Upper lobe of left lung (tissue), 6 donors: ENCODE measurements around the gene LRRC74B. TPM values are rescaled to one million over a fixed set of nuclear protein-coding genes. Genes with fewer than 3 reads are reported as not detected.
"Not testable (repeated sequence)": the region's sequence is repeated elsewhere in the genome, so short reads cannot be mapped to it uniquely, and the experiment has no call there.

Source experiments
- ATAC-seq, 2 donors: fragments of 200-7000 bp; cut with Tn5 transposase; one replicate each; pipeline ENCODE4 v1.9.1; 2022; ENCODE audit warnings: mild to moderate bottlenecking in 2 of 2, moderate library complexity in 2 of 2; ENCODE audit not compliant: low FRiP score in 2 of 2
- DNase-seq, 2 donors: peaks; one replicate each; pipeline ENCODE4 v3.0.0-alpha.2; 2019 to 2020
- H3K27ac ChIP-seq, 4 donors: fragments of 200-600 bp; sonication (generic); one replicate each; pipeline ENCODE4 v1.5.1; 2016 to 2019
- H3K27me3 ChIP-seq, 4 donors: fragments of 200-600 bp; sonication (generic); one replicate each; pipeline ENCODE4 v1.5.1; 2017 to 2019
- H3K36me3 ChIP-seq, 4 donors: fragments of 200-600 bp; sonication (generic); one replicate each; pipeline ENCODE4 v1.5.1; 2016 to 2019
- H3K4me1 ChIP-seq, 4 donors: fragments of 200-600 bp; sonication (generic); one replicate each; pipeline ENCODE4 v1.5.1; 2018 to 2019
- H3K4me3 ChIP-seq, 4 donors: fragments of 200-600 bp; sonication (generic); one replicate each; pipeline ENCODE4 v1.5.1; 2017 to 2019; ENCODE audit warnings: mild to moderate bottlenecking in 2 of 4, moderate library complexity in 1 of 4
- H3K9me3 ChIP-seq, 4 donors: fragments of 200-600 bp; sonication (generic); one replicate each; pipeline ENCODE4 v1.5.1; 2018 to 2019
- CTCF ChIP-seq, 6 experiments: fragments of 450-650 bp in 4 of 6; fragments of 200-600 bp in 2 of 6; sonication (generic) in 2 of 6; IDR thresholded peaks; one replicate each; pipeline ENCODE4 v1.5.1; 2016 to 2019; ENCODE audit warnings: antibody characterized with exemption in 6 of 6
- EP300 ChIP-seq, 4 donors: sonication (generic); formaldehyde crosslinking; IDR thresholded peaks; one replicate each; pipeline ENCODE4 v1.5.1; 2017; ENCODE audit warnings: antibody characterized with exemption in 4 of 4, control low read depth in 2 of 4
- POLR2A ChIP-seq, 4 donors: fragments of 450-650 bp; IDR thresholded peaks; one replicate each; pipeline ENCODE4 v1.5.1; 2016 to 2017; ENCODE audit warnings: antibody characterized with exemption in 4 of 4, mild to moderate bottlenecking in 2 of 4
- POLR2AphosphoS5 ChIP-seq, 2 donors: sonication (generic); formaldehyde crosslinking; IDR thresholded peaks; one replicate each; pipeline ENCODE4 v1.5.1; 2017; ENCODE audit warnings: antibody characterized with exemption in 2 of 2
- WGBS, 2 donors: methylation state at CpG; one replicate each; pipeline ENCODE4 v1.1.5; 2017 to 2018; 5-methylcytosine and 5-hydroxymethylcytosine counted together
- total RNA-seq, 6 donors: library from RNA; depleted of rRNA in 4 of 6; stranded (reverse); fragments of >200 nt in 4 of 6; gene quantifications; one replicate each; pipeline versions ENCODE4 v1.1.0 to v1.2.1, GENCODE V29; 2016 to 2021
- donor health status: DM: no; HTN: no; CAD: no; lungs with moderate emphysema.
- donor health status: DM: no; HTN: yes; CAD: no; lungs with severe emphysema.

Gene LRRC74B
- total RNA-seq, 6 donors from 2014 or later = 0.14 to 6.6 (median 3.2) TPM

DNA sequence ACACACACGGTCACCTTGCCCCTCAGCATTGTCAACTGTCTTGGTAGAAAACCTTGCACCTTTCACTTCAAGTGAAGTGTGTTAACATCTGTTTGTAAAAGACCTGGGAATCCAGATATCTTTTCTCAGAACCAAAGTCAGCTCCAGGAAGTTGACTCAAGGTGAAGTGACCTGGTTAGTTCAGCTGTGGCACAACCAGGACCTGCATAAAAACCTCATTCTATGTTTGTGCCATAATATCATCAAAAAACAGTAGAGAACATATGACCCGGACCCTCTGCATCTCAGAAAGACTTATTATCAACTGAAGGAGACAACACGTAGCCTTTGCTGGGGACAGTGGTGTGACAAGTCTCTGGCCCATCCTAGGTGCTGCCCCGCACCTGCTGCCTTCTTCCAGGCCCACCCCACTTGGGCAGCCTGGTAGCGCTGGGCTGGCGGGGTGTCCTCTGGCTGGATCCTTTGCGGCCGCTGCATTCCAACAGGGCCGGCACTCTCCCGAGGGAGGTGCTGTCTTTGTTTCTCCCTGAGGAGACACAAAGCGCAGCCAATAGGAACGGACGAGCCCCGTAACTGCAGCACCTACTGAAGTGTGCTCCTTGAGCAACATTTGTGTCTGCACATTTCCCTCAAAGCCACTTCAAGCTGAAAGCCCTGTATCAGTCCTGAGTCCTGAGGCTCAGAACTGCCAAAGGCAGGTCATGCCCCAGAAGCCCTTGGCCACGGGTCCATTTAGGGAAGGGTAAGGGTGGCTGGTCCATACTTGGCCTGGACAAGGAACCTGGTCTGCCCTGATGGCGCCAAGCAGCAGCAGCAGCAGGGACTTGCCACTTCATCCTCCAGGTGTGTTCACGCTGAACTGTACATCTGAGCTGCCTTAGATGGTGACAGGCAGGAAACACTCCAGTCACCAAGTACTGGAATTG is 25.2 kb downstream of the LRRC74B start:
- no peak for ATAC-seq
- H3K4me3 ChIP-seq = no peak overlapping the region
- H3K9me3 ChIP-seq = no peaks in the 10 kb centered on the region
- 74 to 92% methylated on average over 4 to 17 of the region's 17 CpGs for WGBS, 2 donors
- H3K4me1 ChIP-seq = no peaks in the 10 kb centered on the region
- no peak overlapping the region for H3K27ac ChIP-seq
- no peak for TF ChIP-seq CTCF (IDR thresholded peaks at IDR 0.05)
- no peak for TF ChIP-seq POLR2AphosphoS5 (IDR thresholded peaks at IDR 0.05)
- no peak for TF ChIP-seq EP300 (IDR thresholded peaks at IDR 0.05)
- TF ChIP-seq POLR2A (IDR thresholded peaks at IDR 0.05) = no peak
- DNase-seq = peak in 1 of 2 donors; percentile 47
- H3K36me3 ChIP-seq = no peaks in the 10 kb centered on the region
- H3K27me3 ChIP-seq = no peaks in the 10 kb centered on the region

DNA sequence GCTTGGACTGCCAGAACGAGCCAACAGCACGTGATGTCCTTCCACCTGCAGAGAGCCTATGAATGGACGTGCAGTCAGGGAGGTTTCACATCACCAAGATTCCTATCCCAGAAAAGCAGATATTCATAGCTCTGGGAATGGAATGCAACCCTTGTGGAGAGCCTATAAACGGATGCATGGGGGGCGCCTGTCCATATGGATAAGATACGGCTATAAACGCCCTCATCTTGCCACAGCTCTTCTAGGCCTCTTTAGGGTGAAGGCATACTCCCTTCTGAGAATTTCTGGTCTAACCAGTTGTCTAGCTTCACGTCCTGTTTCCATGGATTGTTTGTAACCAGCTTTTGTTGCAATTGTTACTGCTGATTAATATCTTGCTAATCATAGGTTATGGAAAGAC is 26.1 kb downstream of the LRRC74B start:
- not testable (repeated sequence) for H3K9me3 ChIP-seq, DNase-seq, H3K27me3 ChIP-seq, ATAC-seq, H3K36me3 ChIP-seq, H3K27ac ChIP-seq, H3K4me3 ChIP-seq, H3K4me1 ChIP-seq
- WGBS, 2 donors = 75 to 81% methylated on average over 8 of the region's 8 CpGs

- no peak for DNase-seq
- Histone ChIP-seq H3K9me3 (no peaks in the 10 kb centered on the region), H3K27ac (no peak overlapping the region), H3K4me3 (no peak overlapping the region), H3K4me1 (no peaks in the 10 kb centered on the region), H3K36me3 (no peaks in the 10 kb centered on the region), H3K27me3 (no peaks in the 10 kb centered on the region)
- ATAC-seq = no peak
- TF ChIP-seq EP300 (IDR thresholded peaks at IDR 0.05) (no peak), POLR2A (IDR thresholded peaks at IDR 0.05) (no peak), CTCF (IDR thresholded peaks at IDR 0.05) (no peak), POLR2AphosphoS5 (IDR thresholded peaks at IDR 0.05) (no peak)
- 86 to 90% methylated on average over 3 of the region's 3 CpGs for WGBS, 2 donors
These were observed 27.3 kb downstream of the LRRC74B start for GRCh38 chr22:21073023-21073422.

GRCh38 chr22:21073482-21073881 is 27.7 kb downstream of the LRRC74B start:
- no peaks in the 10 kb centered on the region for H3K36me3 ChIP-seq
- H3K4me1 ChIP-seq = no peaks in the 10 kb centered on the region
- TF ChIP-seq EP300 (IDR thresholded peaks at IDR 0.05) (no peak), POLR2AphosphoS5 (IDR thresholded peaks at IDR 0.05) (no peak), CTCF (IDR thresholded peaks at IDR 0.05) (no peak), POLR2A (IDR thresholded peaks at IDR 0.05) (no peak)
- no peaks in the 10 kb centered on the region for H3K9me3 ChIP-seq
- ATAC-seq (no peak), DNase-seq (no peak)
- no peak overlapping the region for H3K4me3 ChIP-seq
- no peaks in the 10 kb centered on the region for H3K27me3 ChIP-seq
- no peak overlapping the region for H3K27ac ChIP-seq
- WGBS, 2 donors = 93 to 96% methylated on average over 5 of the region's 5 CpGs

GRCh38 chr22:21074102-21074715 is 28.5 kb downstream of the LRRC74B start:
- 58 to 59% methylated on average over 6 to 7 of the region's 7 CpGs for WGBS, 2 donors
- H3K27ac ChIP-seq = no peak overlapping the region
- H3K4me1 ChIP-seq = no peaks in the 10 kb centered on the region
- ATAC-seq (peak in 1 of 2 donors; percentile 54), DNase-seq (peak; percentile 30 to 32)
- no peaks in the 10 kb centered on the region for H3K27me3 ChIP-seq
- no peaks in the 10 kb centered on the region for H3K9me3 ChIP-seq
- H3K36me3 ChIP-seq = no peaks in the 10 kb centered on the region
- TF ChIP-seq POLR2AphosphoS5 (IDR thresholded peaks at IDR 0.05) (no peak), POLR2A (IDR thresholded peaks at IDR 0.05) (no peak), EP300 (IDR thresholded peaks at IDR 0.05) (no peak), CTCF (IDR thresholded peaks at IDR 0.05) (no peak)
- no peak overlapping the region for H3K4me3 ChIP-seq
